GM18951 (cell line): ENCODE measurements around the gene FOXS1.
"Not testable (repeated sequence)": the region's sequence is repeated elsewhere in the genome, so short reads cannot be mapped to it uniquely, and the experiment has no call there.

Experiments
- POLR2A ChIP-seq: IDR thresholded peaks from 4 replicates; pipeline ENCODE4 v1.6.1; 2011; ENCODE audit warnings: mild to moderate bottlenecking; ENCODE audit not compliant: insufficient read length, insufficient read depth; ENCODE audit errors: extremely low read depth
- in situ Hi-C: fragments of 300-500 bp; cut with MboI; formaldehyde crosslinking; loops from one replicate; pipeline ENCODE4 v1.12.0; 2022; ENCODE audit warnings: low sequenced_read_pairs, mixed read lengths, inconsistent platforms; ENCODE audit not compliant: unreplicated experiment

The FOXS1 gene

GRCh38 chr20:31819083-31819784 is 26.2 kb downstream of the FOXS1 start, which contains the start of gene MYLK2:
TSS of gene MYLK2 (plus strand) at chr20:31819356. CDS start at chr20:31819581, 225 bp downstream.
- in situ Hi-C loops, result no loop called here
- no peak for TF ChIP-seq POLR2A

- in situ Hi-C loops, result no loop called here
- no peak for TF ChIP-seq POLR2A
Observed at GRCh38 chr20:31818376-31818908, 27.0 kb downstream of the FOXS1 start.

DNA sequence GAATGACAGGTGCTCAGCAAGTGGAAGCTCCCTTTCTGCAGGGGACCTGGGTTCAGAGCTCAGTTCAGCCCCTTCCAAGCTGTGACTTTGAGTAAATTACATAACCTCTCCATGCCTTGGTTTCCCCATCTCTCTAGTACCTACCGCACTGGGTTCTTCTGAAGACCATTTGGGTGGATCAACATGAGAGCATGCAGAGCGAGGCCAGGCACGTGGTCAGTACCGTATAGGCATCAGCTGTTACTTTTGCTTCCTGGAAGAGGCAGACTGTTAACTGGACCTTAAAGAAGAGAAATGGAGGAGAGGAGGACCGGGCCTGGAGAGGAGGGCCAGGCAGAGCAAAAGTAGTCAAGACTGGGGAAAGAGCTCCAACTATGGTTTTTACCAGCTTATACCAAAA is 27.9 kb downstream of the FOXS1 start:
- in situ Hi-C loops, result no loop called here
- TF ChIP-seq POLR2A, result no peak

- in situ Hi-C loops, result no loop called here
- no peak for TF ChIP-seq POLR2A
Observed at GRCh38 chr20:31816221-31816620, 29.2 kb downstream of the FOXS1 start.

- in situ Hi-C loops, result no loop called here
- TF ChIP-seq POLR2A, result no peak
Observed at GRCh38 chr20:31815408-31816188, 29.8 kb downstream of the FOXS1 start.

DNA sequence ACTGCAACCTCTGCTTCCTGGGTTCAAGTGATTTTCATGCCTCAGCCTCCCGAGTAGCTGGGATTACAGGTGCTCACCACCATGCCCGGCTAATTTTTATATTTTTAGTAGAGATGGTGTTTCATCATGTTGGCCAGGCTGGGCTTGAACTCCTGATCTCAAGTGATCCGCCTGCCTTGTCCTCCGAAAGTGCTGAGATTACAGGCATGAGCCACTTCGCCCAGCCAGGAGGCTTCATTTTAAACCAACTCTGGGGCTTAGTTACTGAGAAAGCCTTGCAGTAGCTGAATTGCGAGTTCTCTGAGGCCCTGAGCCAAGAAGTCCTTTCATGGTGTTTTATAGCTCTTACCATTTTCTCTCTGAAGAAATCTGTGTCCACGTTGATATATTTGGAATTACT is 31.3 kb downstream of the FOXS1 start:
- in situ Hi-C loops, result not testable (repeated sequence)

- in situ Hi-C loops, result no loop called here
- TF ChIP-seq POLR2A, result no peak
Observed at GRCh38 chr20:31813611-31814010, 31.8 kb downstream of the FOXS1 start.

DNA sequence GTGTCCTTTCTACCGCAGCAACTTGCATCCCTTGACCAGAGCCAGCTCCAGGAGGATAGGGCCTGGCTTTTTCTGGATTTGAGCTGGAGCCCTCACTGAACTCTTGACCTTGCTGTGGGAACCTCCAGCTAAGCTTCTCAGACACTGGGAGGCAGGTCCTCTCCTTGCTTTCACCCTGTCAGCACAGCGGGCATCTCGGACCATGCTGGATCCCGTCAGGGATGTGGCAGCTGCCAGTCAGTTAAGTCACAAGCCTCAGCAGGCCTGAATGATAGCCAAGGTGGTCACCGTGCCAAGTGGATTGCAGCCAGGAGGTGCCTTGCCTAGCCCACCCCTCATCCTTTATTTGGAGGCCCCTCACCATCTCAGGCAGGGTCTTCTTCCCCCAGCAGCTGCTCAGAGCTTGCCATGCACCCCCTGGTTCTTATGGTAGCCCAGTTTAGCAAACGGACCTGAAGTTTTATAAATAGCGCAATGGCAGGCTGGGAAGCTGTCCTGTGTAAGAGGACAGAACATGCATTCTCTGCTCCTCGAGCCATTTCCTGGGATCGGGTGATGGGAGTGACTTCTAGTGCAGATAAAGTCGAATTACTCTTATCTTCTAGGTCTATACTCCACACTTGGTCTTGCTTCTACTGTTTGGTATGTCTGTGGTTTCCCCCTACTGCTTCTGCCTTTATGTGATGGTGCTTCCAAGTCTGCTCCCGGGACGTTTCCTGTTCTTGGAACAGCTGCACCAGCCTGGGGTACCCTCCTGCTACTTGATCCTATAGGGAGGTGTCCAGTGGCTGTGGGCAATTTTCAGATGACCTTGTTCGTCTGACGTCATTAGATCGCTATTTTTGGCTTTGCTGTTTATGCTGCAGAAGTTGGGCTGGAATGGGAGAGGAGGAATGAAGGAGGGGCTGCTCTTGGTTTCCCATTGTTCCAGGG is 33.3 kb downstream of the FOXS1 start:
- in situ Hi-C loops, result no loop called here
- TF ChIP-seq POLR2A, result no peak

- TF ChIP-seq POLR2A, result no peak
Observed at GRCh38 chr20:31811198-31811597, 34.2 kb downstream of the FOXS1 start.

GRCh38 chr20:31809661-31810060 is 35.7 kb downstream of the FOXS1 start:
- in situ Hi-C loops, result no loop called here
- TF ChIP-seq POLR2A, result no peak

More at GRCh38 chr20:31811198-31811597, 34.2 kb downstream of the FOXS1 start:
- in situ Hi-C loops, result no loop called here

DNA sequence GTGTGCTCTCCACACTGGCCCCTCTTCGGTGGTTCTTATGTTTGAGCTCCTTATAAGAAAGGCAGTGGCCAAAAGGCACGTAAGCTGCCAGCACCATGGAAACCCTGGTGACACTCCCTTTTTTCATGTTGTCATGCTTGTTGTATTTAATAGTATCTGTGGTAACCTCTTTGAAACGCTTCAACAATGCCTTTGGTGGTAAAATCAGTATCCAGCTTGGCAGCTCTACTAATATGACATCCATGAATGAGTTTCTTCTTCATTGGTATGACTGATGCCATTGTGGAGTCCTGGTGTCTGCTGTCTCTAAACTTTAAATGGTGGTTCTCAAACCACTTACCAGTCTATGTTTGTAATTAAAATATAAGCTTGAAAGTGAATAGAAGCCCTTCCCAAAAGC is 36.9 kb downstream of the FOXS1 start:
- in situ Hi-C loops, result no loop called here
- no peak for TF ChIP-seq POLR2A

- in situ Hi-C loops, result no loop called here
- TF ChIP-seq POLR2A, result no peak
Observed at GRCh38 chr20:31806564-31807355, 38.6 kb downstream of the FOXS1 start.
